HL-60 (cell line): ENCODE measurements around the gene STATH.

Source experiments
- DNase-seq, 2 experiments: peaks; one replicate each; pipeline ENCODE4 v3.0.0-alpha.2; 2010 to 2020; ENCODE audit warnings: low read depth in 1 of 2, low spot score in 1 of 2
- H3K27ac ChIP-seq: fragments of 250-450 bp; sonication (Bioruptor Pico); replicated peaks from 2 replicates; pipeline ENCODE4 v1.5.1; 2020; ENCODE audit warnings: mild to moderate bottlenecking, moderate library complexity
- H3K27me3 ChIP-seq: fragments of 250-450 bp; sonication (Bioruptor Pico); 2 replicates; pipeline ENCODE4 v1.5.1; 2021; ENCODE audit warnings: mild to moderate bottlenecking, moderate library complexity; ENCODE audit not compliant: insufficient read depth, poor library complexity, severe bottlenecking
- H3K4me3 ChIP-seq: replicated peaks from 2 replicates; pipeline ENCODE4 v1.5.1; 2011; ENCODE audit warnings: mild to moderate bottlenecking, control low read depth, low read length; ENCODE audit not compliant: insufficient read depth
- CTCF ChIP-seq: IDR thresholded peaks from one replicate; pipeline ENCODE4 v1.5.1; 2011; ENCODE audit warnings: low read length, control low read depth, inconsistent platforms; ENCODE audit not compliant: insufficient read depth
- GABPA ChIP-seq: IDR thresholded peaks from 2 replicates; pipeline ENCODE4 v1.6.1; 2012; ENCODE audit warnings: low read depth
- POLR2AphosphoS5 ChIP-seq: IDR thresholded peaks from 2 replicates; pipeline ENCODE4 v1.6.1; 2012; ENCODE audit warnings: low read depth
- REST ChIP-seq: IDR thresholded peaks from 2 replicates; pipeline ENCODE4 v1.6.1; 2012; ENCODE audit warnings: low read depth; ENCODE audit not compliant: insufficient replicate concordance
- SPI1 ChIP-seq: IDR thresholded peaks from 2 replicates; pipeline ENCODE4 v1.6.1; 2012; ENCODE audit warnings: low read depth, mild to moderate bottlenecking, borderline replicate concordance

The STATH gene

GRCh38 chr4:69977582-69977981 is 18.2 kb upstream of the STATH start:
- no peak overlapping the region for H3K4me3 ChIP-seq
- TF ChIP-seq REST (no peak), SPI1 (no peak), POLR2AphosphoS5 (no peak), CTCF (no peak), GABPA (no peak)
- no peak for DNase-seq
- no peaks in the 10 kb centered on the region for H3K27me3 ChIP-seq
- no peak overlapping the region for H3K27ac ChIP-seq

- no peak for DNase-seq
- H3K27me3 ChIP-seq = no peaks in the 10 kb centered on the region
- H3K4me3 ChIP-seq = no peak overlapping the region
- H3K27ac ChIP-seq = no peak overlapping the region
- no peak for TF ChIP-seq REST
- no peak for TF ChIP-seq SPI1
- TF ChIP-seq CTCF = no peak
- no peak for TF ChIP-seq POLR2AphosphoS5
- no peak for TF ChIP-seq GABPA
These were observed 11.7 kb upstream of the STATH start for GRCh38 chr4:69984030-69984443.

- no peak for TF ChIP-seq REST
These were observed 9.1 kb upstream of the STATH start for GRCh38 chr4:69986663-69987062.

GRCh38 chr4:69991016-69991415 is 4.8 kb upstream of the STATH start:
- no peak for TF ChIP-seq SPI1
- no peak for TF ChIP-seq REST
- no peak for TF ChIP-seq GABPA
- no peak for TF ChIP-seq CTCF
- no peak for TF ChIP-seq POLR2AphosphoS5
- no peak for DNase-seq
- no peaks in the 10 kb centered on the region for H3K27me3 ChIP-seq
- no peak overlapping the region for H3K27ac ChIP-seq
- no peak overlapping the region for H3K4me3 ChIP-seq

More at GRCh38 chr4:69986663-69987062, 9.1 kb upstream of the STATH start:
- H3K27me3 ChIP-seq = no peaks in the 10 kb centered on the region
- no peak overlapping the region for H3K27ac ChIP-seq
- no peak for DNase-seq
- H3K4me3 ChIP-seq = no peak overlapping the region
